ENCODE measurements around the gene TMC8.

DNA sequence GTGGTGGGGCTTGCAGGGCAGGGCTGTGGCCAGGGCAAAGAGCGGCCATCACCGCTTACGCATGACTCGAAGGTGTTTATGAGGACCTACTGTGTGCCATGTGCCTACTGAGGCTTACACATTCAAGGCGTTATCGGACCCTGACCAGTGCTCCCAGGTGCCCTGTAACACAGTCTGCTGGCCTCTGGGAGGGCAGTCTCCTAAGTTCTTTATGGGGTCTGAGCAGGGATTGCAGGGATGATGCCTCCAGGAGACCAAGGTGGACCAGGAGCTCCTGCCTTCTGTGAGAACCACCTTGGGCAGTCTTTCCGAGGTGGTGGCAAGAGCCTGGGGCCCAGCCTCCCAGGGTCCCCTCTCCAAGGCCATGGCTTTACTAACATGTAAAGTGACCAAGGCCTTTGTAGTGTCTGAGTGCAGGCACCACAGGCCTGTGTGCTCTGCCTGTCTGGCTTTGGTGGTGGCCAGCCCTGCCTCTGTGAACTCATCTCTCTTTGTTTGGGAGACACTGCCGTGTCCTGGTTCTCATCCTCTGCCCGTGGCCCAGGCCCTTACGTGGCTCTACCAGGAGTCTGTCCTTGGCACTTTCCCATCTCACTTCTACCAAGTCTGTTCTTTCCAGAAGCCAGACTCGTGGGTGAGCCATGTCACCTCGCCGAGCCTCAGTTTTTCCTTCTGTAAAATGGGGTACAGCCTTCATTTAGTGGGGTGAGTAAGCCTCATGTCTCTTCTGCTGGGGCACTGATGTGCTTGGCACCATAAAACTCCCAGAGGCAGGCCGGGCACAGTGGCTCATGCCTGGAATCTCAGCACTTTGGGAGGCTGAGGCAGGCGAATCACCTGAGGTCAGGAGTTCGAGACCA lies 34.4 kb downstream of the TMC8 start:
- TF ChIP-seq, protein P1, sequence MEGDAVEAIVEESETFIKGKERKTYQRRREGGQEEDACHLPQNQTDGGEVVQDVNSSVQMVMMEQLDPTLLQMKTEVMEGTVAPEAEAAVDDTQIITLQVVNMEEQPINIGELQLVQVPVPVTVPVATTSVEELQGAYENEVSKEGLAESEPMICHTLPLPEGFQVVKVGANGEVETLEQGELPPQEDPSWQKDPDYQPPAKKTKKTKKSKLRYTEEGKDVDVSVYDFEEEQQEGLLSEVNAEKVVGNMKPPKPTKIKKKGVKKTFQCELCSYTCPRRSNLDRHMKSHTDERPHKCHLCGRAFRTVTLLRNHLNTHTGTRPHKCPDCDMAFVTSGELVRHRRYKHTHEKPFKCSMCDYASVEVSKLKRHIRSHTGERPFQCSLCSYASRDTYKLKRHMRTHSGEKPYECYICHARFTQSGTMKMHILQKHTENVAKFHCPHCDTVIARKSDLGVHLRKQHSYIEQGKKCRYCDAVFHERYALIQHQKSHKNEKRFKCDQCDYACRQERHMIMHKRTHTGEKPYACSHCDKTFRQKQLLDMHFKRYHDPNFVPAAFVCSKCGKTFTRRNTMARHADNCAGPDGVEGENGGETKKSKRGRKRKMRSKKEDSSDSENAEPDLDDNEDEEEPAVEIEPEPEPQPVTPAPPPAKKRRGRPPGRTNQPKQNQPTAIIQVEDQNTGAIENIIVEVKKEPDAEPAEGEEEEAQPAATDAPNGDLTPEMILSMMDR (conservative IDR thresholded peaks at IDR 0.05; ENCODE audit: low read depth in 2 of 2): no peak
- TF ChIP-seq EZH2phosphoT487 (IDR thresholded peaks at IDR 0.05; ENCODE audit: unreplicated experiment) (no peak), POLR2AphosphoS5 (IDR thresholded peaks at IDR 0.05; ENCODE audit: low read depth) (no peak), CREB1 (CRISPR knock-in tag; IDR thresholded peaks at IDR 0.05; ENCODE audit: low read depth) (no peak)

All from GM23338 (cell line).